Measurements from ENCODE around the gene MAST4.

MAST4 gene

DNA sequence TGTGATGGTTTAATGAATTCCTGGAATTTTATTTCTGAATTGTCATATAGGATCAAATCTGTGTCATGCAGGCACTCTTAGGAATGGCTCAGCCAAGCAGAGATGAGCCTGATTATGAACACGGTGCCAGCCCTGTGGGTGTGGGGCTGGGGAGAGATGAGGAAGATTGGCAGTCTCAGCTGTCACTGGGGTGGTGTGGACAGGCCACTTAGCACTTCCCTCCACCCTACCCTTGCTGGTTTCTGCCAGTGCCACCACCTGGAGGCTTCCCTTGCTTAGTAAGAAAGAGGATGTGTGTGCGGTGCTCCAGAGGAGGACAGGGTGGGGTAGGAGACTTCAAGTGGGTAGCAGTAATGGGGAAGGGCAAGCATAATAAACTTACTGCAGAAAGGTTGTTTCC is 373.8 kb downstream of the MAST4 start:
- DNase-seq = peak; percentile 13

DNA sequence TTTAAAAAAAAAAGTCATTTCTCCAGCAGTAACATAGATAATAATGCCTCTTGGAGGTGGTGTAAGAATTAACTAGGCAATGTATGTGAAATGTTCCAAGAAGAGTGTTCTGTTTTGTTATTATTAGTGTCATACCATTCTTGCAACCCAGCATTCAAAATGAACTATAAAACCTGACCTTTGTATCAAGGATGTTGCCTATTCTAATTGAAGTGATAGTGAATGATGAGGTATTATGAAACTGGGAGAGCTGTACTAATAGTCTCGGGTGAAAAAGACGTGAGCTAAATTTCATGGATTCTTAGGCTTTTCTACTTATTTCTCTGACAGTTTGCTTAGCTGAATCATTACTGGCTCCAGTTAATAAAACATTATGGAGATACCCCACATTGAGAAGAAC is 375.8 kb downstream of the MAST4 start:
- no peak for DNase-seq

DNA sequence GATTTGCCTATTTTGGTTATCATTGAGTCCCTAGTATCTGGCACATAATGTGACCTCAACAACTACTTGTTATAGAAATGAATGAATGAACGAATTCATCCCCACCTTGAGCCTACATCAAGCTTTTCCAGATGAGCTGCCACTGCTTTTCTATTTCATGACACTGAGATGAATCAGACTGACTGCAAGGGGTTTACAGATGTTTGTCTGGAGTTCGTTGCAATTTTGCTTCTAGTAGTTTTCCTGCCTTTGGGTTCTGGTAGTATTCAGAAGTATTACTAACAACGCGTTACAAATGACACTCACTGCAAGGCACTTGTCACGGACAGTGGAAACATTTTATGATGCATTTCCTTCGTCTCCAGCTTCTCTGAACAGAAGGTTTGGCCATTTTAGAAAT is 378.1 kb downstream of the MAST4 start:
- no peak for DNase-seq

DNA sequence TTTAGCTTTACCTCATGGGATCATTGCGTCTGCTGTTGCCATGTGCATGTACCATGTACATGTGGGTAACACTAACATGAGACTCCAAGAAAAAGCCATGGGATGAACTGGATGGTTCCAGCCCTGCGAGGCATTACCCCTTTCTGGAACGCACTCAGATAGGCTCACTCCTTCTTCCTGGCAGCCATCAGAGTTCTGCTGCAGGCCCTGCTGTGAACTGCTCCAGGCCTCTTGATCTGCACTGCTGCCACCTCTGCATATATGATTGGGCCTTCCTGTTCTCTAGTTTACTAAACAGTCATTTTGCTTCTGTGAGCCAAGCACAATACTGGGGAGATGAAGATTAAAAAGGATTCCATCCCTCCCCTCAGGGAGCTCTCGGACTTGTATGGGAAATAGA is 379.9 kb downstream of the MAST4 start:
- no peak for DNase-seq

GRCh38 chr5:66979738-66980137 is 383.5 kb downstream of the MAST4 start:
- DNase-seq = no peak

DNA sequence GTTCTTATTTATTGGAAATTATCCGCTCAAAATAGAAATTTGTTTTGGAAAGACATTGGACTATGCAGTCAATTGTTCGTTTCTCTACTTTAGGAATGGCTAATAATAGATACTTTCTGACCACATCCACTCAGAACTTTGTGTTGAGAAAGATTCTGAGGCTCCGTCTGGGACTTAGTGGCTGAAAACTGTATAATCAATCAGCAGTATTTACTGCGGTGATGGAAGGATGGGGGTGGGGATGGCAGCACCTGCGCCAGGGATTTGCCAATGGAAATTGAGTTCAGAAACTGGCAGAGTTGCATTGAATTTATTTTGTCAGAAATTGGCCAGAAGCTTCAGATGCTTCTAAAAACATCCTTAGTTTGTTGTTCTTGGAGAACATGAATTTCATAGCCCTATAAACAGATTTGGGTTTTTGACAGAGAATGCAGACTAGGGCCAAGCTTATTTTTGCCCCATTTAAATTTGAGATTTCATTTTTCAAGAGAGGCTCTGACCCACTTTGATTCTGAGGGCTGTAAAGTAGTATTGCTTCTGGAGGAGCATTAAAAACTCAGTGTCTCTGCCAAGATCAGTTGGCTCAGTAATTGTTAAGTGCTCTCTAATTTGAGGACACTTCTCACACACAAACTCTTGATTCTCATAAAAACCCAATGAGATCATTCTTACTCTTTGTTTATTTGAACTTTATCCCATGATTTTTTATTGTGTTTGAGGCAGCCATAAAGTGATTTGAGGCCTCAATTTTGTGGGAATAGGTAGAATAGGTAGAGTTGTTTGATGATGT is 385.3 kb downstream of the MAST4 start:
- no peak for DNase-seq

- no peak for DNase-seq
These were observed 385.8 kb downstream of the MAST4 start for GRCh38 chr5:66982056-66982387.

- DNase-seq = no peak
These were observed 386.3 kb downstream of the MAST4 start for GRCh38 chr5:66982470-66982869.

GRCh38 chr5:66985417-66985816 is 389.2 kb downstream of the MAST4 start:
- DNase-seq = no peak

DNA sequence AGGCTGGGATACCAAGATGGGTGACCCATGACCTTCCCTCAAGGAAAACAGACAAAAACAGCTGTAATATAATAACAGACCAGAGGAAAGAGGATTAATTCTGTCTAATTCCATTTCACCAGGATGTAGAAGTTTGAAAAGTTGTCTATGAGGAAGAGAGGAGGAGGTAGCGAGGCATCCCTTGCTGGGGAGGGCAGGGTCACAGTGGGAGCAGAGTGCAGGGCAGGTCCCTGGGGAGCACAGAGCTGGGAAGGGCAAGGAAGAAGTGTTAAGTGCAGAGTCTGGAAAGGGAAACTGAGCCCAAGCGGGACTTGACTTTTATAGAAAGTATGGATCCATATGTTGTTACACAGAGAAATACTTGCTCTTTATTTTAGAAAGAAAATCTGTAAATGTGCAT is 389.8 kb downstream of the MAST4 start:
- no peak for DNase-seq

DNA sequence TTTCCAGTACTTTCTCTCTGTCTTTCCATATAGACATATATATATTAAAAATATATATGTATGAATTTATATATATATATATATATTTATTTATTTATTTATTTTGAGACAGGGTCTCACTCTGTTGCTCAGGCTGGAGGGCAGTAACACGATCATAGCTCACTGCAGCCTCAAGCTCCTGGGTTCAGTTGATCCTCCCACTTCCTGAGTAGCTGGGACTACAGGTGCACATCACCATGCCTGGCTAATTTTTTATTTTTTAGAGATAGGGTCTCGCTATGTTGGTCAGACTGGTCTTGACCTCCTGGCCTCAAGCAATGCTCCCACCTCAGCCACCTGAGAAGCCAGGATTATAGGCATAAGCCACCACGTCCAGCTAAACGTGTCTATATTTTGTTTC is 390.3 kb downstream of the MAST4 start:
- DNase-seq = no peak

DNA sequence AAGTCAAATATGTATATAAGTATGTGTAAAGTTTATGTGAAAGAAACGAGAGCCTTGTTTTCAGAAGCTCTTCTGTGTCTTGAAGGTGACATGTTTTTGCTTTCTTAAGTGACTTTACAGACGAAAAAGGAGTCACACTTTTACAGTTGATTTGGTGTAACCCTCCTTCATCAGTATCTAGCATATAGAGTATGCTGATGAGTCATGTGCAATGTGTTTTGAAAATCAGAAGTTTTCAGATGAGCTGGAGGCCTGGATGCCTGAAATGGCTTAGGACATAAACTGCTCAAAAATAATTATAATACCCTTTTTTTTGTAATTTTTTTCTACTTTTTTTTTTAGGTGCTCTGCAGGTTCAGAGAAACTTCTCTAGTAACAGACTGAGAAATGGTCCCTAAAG is 390.9 kb downstream of the MAST4 start:
- DNase-seq = no peak

DNA sequence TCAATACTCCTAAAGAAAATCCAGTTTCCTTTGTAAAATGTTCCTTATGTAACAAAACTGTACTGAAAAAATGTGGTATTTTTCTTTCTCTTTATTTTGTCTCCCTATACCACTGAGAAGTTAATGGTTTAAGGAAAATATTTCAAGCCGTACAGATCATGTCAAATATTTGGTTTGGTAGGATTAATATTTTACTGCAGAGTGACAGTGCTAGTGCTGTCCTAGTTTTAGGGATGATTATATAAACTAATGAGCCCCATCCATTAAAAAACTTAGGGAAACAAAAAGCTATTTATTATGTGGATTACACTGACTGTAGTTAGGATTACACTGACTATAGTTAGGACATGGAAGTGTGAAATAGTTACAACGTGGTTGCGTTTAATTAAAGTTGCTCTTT is 391.3 kb downstream of the MAST4 start:
- DNase-seq = no peak

GRCh38 chr5:66987949-66988838 is 392.0 kb downstream of the MAST4 start:
- peak; percentile 82 for DNase-seq

GRCh38 chr5:66989286-66989685 is 393.1 kb downstream of the MAST4 start:
- no peak for DNase-seq

DNA sequence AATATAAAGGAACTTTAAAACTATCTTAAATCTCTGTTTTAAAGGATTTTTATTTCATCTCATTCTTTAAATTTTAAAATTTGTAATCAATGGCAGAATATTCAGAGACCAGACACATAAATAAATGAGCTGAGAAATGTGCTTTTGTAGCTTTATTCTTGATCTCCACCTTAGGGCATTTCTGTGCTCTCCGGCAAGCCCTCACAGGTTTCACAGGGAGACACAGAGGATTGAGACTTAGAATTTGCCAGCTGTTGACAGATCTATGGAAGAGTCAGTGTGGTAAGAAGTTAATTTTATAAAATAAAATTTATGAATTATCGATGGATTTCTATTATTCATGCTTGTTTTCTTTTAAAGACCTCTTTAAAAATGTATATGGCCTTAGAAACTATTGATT is 393.6 kb downstream of the MAST4 start:
- no peak for DNase-seq

- DNase-seq = no peak
These were observed 395.6 kb downstream of the MAST4 start for GRCh38 chr5:66991746-66992145.

- DNase-seq = peak; percentile 70
These were observed 396.4 kb downstream of the MAST4 start for GRCh38 chr5:66992547-66992946.

DNA sequence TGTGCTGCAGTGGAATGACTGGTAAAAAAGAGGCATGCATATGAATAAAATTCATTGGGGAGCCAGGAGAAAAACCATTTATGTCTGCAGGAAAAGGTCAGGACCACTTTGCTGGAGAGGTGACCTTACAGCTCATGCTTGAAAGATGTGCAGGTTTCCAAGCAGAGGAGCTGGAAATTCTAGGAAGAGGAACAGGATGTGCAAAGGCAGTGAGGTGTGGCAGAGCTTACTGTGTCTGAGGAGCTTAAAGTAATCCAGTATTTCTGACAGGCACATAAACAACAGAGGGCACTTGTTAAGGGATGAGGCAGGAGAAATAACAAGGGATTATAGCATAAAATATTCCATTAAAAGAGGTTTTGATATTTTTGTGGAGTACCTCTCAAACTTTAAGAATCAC is 397.3 kb downstream of the MAST4 start:
- DNase-seq = no peak

- no peak for DNase-seq
These were observed 397.7 kb downstream of the MAST4 start for GRCh38 chr5:66993882-66994281.

DNA sequence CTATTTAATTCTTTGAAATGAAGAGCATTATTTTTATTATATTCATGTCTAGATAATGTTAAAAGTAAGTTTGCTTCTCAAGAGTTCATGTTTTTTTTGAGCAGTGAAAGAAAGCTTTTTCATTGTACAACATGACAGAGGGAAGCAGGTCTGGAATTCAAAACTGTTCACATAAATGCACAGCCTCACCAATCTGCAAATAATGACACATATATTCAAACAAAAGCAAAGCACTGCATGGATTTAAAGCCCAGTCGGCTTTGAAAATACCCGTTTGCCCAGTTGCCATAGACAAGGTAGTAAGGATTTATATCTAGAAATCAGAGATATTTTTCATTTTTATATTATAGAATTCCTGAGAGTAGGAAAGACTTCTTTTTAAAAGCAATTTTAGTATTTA is 398.6 kb downstream of the MAST4 start:
- no peak for DNase-seq

DNA sequence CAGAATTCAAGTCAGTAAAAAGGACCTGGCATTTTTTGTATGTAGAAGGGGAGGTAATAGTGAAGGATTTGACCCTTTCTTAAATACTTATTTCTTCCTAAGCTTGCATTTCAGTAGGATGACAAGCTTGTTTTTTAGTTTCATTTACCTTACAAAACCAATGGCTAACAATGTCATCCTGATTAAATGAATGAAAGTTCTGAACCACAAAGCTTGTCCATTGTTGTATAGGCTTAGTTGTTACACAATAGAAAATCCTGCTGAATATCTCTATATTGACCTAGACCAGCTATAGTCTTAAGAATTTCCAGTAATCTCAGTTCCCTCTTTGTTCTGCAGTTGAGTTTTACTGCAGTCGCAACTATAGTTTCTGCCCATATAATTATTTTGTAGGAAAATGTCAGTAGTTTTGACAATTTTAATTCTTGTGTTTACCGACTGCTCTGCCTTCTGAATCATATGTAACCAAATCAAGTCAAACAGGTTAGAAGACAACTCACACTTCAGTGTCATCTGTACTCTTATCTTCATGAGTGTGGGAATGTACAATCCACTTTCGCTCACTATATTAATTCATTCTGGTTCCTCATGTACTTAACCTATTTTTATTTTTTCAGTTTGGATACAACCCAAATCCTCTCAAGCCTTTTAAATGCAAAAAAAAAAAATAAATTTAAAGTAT is 404.7 kb downstream of the MAST4 start:
- no peak for DNase-seq

- peak; percentile 61 for DNase-seq
These were observed 406.9 kb downstream of the MAST4 start for GRCh38 chr5:67002832-67003684.
